HL-60 (cell line): Measurements from ENCODE around the gene XPA.

Source experiments
- DNase-seq, 2 experiments: peaks; one replicate each; pipeline ENCODE4 v3.0.0-alpha.2; 2010 to 2020; ENCODE audit warnings: low read depth in 1 of 2, low spot score in 1 of 2
- H3K27ac ChIP-seq: fragments of 250-450 bp; sonication (Bioruptor Pico); replicated peaks from 2 replicates; pipeline ENCODE4 v1.5.1; 2020; ENCODE audit warnings: mild to moderate bottlenecking, moderate library complexity
- H3K27me3 ChIP-seq: fragments of 250-450 bp; sonication (Bioruptor Pico); 2 replicates; pipeline ENCODE4 v1.5.1; 2021; ENCODE audit warnings: mild to moderate bottlenecking, moderate library complexity; ENCODE audit not compliant: insufficient read depth, poor library complexity, severe bottlenecking
- H3K4me3 ChIP-seq: replicated peaks from 2 replicates; pipeline ENCODE4 v1.5.1; 2011; ENCODE audit warnings: mild to moderate bottlenecking, control low read depth, low read length; ENCODE audit not compliant: insufficient read depth
- CTCF ChIP-seq: IDR thresholded peaks from one replicate; pipeline ENCODE4 v1.5.1; 2011; ENCODE audit warnings: low read length, control low read depth, inconsistent platforms; ENCODE audit not compliant: insufficient read depth
- GABPA ChIP-seq: IDR thresholded peaks from 2 replicates; pipeline ENCODE4 v1.6.1; 2012; ENCODE audit warnings: low read depth
- POLR2AphosphoS5 ChIP-seq: IDR thresholded peaks from 2 replicates; pipeline ENCODE4 v1.6.1; 2012; ENCODE audit warnings: low read depth
- SPI1 ChIP-seq: IDR thresholded peaks from 2 replicates; pipeline ENCODE4 v1.6.1; 2012; ENCODE audit warnings: low read depth, mild to moderate bottlenecking, borderline replicate concordance
- TF ChIP-seq, protein P1 (sequence below): IDR thresholded peaks from 2 replicates; pipeline ENCODE4 v1.6.1; 2012; ENCODE audit warnings: low read depth; ENCODE audit not compliant: insufficient replicate concordance

XPA gene

GRCh38 chr9:97675655-97676054, 21.5 kb downstream of the XPA start:
- TF ChIP-seq SPI1 (no peak), GABPA (no peak), POLR2AphosphoS5 (no peak), CTCF (no peak)
- TF ChIP-seq, protein P1, sequence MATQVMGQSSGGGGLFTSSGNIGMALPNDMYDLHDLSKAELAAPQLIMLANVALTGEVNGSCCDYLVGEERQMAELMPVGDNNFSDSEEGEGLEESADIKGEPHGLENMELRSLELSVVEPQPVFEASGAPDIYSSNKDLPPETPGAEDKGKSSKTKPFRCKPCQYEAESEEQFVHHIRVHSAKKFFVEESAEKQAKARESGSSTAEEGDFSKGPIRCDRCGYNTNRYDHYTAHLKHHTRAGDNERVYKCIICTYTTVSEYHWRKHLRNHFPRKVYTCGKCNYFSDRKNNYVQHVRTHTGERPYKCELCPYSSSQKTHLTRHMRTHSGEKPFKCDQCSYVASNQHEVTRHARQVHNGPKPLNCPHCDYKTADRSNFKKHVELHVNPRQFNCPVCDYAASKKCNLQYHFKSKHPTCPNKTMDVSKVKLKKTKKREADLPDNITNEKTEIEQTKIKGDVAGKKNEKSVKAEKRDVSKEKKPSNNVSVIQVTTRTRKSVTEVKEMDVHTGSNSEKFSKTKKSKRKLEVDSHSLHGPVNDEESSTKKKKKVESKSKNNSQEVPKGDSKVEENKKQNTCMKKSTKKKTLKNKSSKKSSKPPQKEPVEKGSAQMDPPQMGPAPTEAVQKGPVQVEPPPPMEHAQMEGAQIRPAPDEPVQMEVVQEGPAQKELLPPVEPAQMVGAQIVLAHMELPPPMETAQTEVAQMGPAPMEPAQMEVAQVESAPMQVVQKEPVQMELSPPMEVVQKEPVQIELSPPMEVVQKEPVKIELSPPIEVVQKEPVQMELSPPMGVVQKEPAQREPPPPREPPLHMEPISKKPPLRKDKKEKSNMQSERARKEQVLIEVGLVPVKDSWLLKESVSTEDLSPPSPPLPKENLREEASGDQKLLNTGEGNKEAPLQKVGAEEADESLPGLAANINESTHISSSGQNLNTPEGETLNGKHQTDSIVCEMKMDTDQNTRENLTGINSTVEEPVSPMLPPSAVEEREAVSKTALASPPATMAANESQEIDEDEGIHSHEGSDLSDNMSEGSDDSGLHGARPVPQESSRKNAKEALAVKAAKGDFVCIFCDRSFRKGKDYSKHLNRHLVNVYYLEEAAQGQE = no peak
- no peaks in the 10 kb centered on the region for H3K27me3 ChIP-seq
- no peak overlapping the region for H3K27ac ChIP-seq
- no peak for DNase-seq
- H3K4me3 ChIP-seq = no peak overlapping the region

- TF ChIP-seq, protein P1 = no peak
- TF ChIP-seq SPI1 (no peak), CTCF (no peak), POLR2AphosphoS5 (no peak), GABPA (no peak)
- H3K27me3 ChIP-seq = no peaks in the 10 kb centered on the region
- DNase-seq = no peak
- H3K4me3 ChIP-seq = no peak overlapping the region
- H3K27ac ChIP-seq = no peak overlapping the region
Measured at GRCh38 chr9:97673922-97674321, 23.2 kb downstream of the XPA start.

- no peak for TF ChIP-seq POLR2AphosphoS5
- TF ChIP-seq SPI1 = no peak
- no peak for TF ChIP-seq GABPA
- TF ChIP-seq, protein P1 = no peak
- TF ChIP-seq CTCF = no peak
- Histone ChIP-seq H3K27ac (no peak overlapping the region), H3K4me3 (no peak overlapping the region), H3K27me3 (no peaks in the 10 kb centered on the region)
- DNase-seq = no peak
Measured at GRCh38 chr9:97672403-97672802, 24.7 kb downstream of the XPA start.
